H9 (cell line): ENCODE measurements around the gene BRMS1L. TPM values are rescaled to one million over a fixed set of nuclear protein-coding genes. Genes with fewer than 3 reads are reported as not detected.

Experiments used
- DNase-seq: peaks from one replicate; pipeline ENCODE4 v3.0.0-alpha.2; 2017
- H2AFZ ChIP-seq: one replicate; pipeline ENCODE4 v1.6.1; 2013; ENCODE audit warnings: mild to moderate bottlenecking, low read length, control low read depth, moderate library complexity
- H2AK5ac ChIP-seq: 2 replicates; pipeline ENCODE4 v1.6.1; 2013; ENCODE audit warnings: low read length, control low read depth, mixed read lengths; ENCODE audit not compliant: insufficient read length
- H2BK120ac ChIP-seq: one replicate; pipeline ENCODE4 v1.6.1; 2013; ENCODE audit warnings: low read depth, mild to moderate bottlenecking, low read length, control low read depth, inconsistent platforms; ENCODE audit not compliant: poor library complexity, severe bottlenecking
- H2BK12ac ChIP-seq: 2 replicates; pipeline ENCODE4 v1.6.1; 2013; ENCODE audit warnings: low read length, control low read depth, mixed read lengths, low read depth; ENCODE audit not compliant: insufficient read length
- H2BK15ac ChIP-seq: 2 replicates; pipeline ENCODE4 v1.6.1; 2013; ENCODE audit warnings: low read depth, low read length, control low read depth
- H2BK20ac ChIP-seq: one replicate; pipeline ENCODE4 v1.6.1; 2013; ENCODE audit warnings: low read depth, mild to moderate bottlenecking, low read length, control low read depth, inconsistent platforms; ENCODE audit not compliant: poor library complexity, severe bottlenecking
- H2BK5ac ChIP-seq: 2 replicates; pipeline ENCODE4 v1.6.1; 2013; ENCODE audit warnings: low read length, control low read depth, mixed read lengths; ENCODE audit not compliant: insufficient read length
- H3K14ac ChIP-seq: 2 replicates; pipeline ENCODE4 v1.6.1; 2013; ENCODE audit warnings: low read length, control low read depth; ENCODE audit not compliant: insufficient read depth
- H3K18ac ChIP-seq: 2 replicates; pipeline ENCODE4 v1.6.1; 2013; ENCODE audit warnings: low read depth, mild to moderate bottlenecking, mixed read lengths, low read length, control low read depth; ENCODE audit not compliant: insufficient read length
- H3K23ac ChIP-seq: 2 replicates; pipeline ENCODE4 v1.6.1; 2013; ENCODE audit warnings: low read length, control low read depth, mixed read lengths, low read depth; ENCODE audit not compliant: insufficient read length
- H3K23me2 ChIP-seq: 2 replicates; pipeline ENCODE4 v1.6.1; 2013; ENCODE audit warnings: low read depth, mild to moderate bottlenecking, mixed read lengths, low read length, control low read depth; ENCODE audit not compliant: insufficient read length, poor library complexity, severe bottlenecking
- H3K27ac ChIP-seq: 2 replicates; pipeline ENCODE4 v1.5.1; 2013; ENCODE audit warnings: low read length, control low read depth, mixed read lengths, low read depth; ENCODE audit not compliant: insufficient read length
- H3K27me3 ChIP-seq: 2 replicates; pipeline ENCODE4 v1.6.1; 2013; ENCODE audit warnings: low read length, control low read depth, inconsistent platforms; ENCODE audit not compliant: insufficient read depth
- H3K4ac ChIP-seq: 2 replicates; pipeline ENCODE4 v1.6.1; 2013; ENCODE audit warnings: low read depth, mild to moderate bottlenecking, control low read depth, inconsistent platforms, low read length, moderate library complexity
- H3K4me1 ChIP-seq: 2 replicates; pipeline ENCODE4 v1.6.1; 2013; ENCODE audit warnings: low read length, control low read depth, inconsistent platforms; ENCODE audit not compliant: insufficient read depth
- H3K4me2 ChIP-seq: 2 replicates; pipeline ENCODE4 v1.6.1; 2013; ENCODE audit warnings: low read length, control low read depth, mixed read lengths; ENCODE audit not compliant: insufficient read length, insufficient read depth
- H3K56ac ChIP-seq: 2 replicates; pipeline ENCODE4 v1.6.1; 2013; ENCODE audit warnings: low read depth, mild to moderate bottlenecking, mixed read lengths, low read length, control low read depth; ENCODE audit not compliant: insufficient read length
- H3K79me1 ChIP-seq: 2 replicates; pipeline ENCODE4 v1.6.1; 2013; ENCODE audit warnings: low read depth, mild to moderate bottlenecking, moderate library complexity, low read length, control low read depth, inconsistent platforms; ENCODE audit not compliant: insufficient read depth, poor library complexity, severe bottlenecking
- H3K79me2 ChIP-seq: 2 replicates; pipeline ENCODE4 v1.6.1; 2013; ENCODE audit warnings: low read length, control low read depth, inconsistent platforms; ENCODE audit not compliant: insufficient read depth
- H3K9ac ChIP-seq: 2 replicates; pipeline ENCODE4 v1.6.1; 2013; ENCODE audit warnings: low read length, control low read depth, mixed read lengths; ENCODE audit not compliant: insufficient read length; ENCODE audit errors: extremely low read depth
- H3K9me3 ChIP-seq: one replicate; pipeline ENCODE4 v1.6.1; 2013; ENCODE audit warnings: low read depth, low read length, inconsistent platforms; ENCODE audit not compliant: control insufficient read depth
- H3T11ph ChIP-seq: one replicate; pipeline ENCODE4 v1.6.1; 2013; ENCODE audit warnings: mild to moderate bottlenecking, low read length, control low read depth, inconsistent platforms
- H4K20me1 ChIP-seq: one replicate; pipeline ENCODE4 v1.6.1; 2013; ENCODE audit not compliant: control insufficient read depth, insufficient read length, insufficient read depth
- H4K5ac ChIP-seq: 2 replicates; pipeline ENCODE4 v1.6.1; 2013; ENCODE audit warnings: low read depth, mild to moderate bottlenecking, mixed read lengths, low read length, control low read depth; ENCODE audit not compliant: insufficient read length
- H4K8ac ChIP-seq: replicated peaks from 2 replicates; pipeline ENCODE4 v1.6.1; 2013; ENCODE audit warnings: low read length, control low read depth, mixed read lengths, low read depth; ENCODE audit not compliant: insufficient read length
- H4K91ac ChIP-seq: 2 replicates; pipeline ENCODE4 v1.6.1; 2013; ENCODE audit warnings: low read depth, mild to moderate bottlenecking, moderate library complexity, mixed read lengths, low read length, control low read depth; ENCODE audit not compliant: insufficient read length
- H3K27ac Mint-ChIP-seq, 3 experiments: 2 replicates in 2 of 3; 3 replicates in 1 of 3; pipeline ENCODE4 v1.8.0; 2020 to 2021; ENCODE audit warnings: mixed read lengths in 3 of 3, mild to moderate bottlenecking in 1 of 3, moderate library complexity in 1 of 3
- H3K27me3 Mint-ChIP-seq: 2 replicates; pipeline ENCODE4 v1.8.0; 2021; ENCODE audit warnings: low read depth, mild to moderate bottlenecking, moderate library complexity, mixed read lengths
- H3K36me3 Mint-ChIP-seq, 3 experiments: 2 replicates in 2 of 3; 3 replicates in 1 of 3; pipeline ENCODE4 v1.8.0; 2020 to 2021; ENCODE audit warnings: low read depth in 3 of 3, mixed read lengths in 3 of 3; ENCODE audit not compliant: insufficient read depth in 1 of 3
- H3K4me1 Mint-ChIP-seq, 2 experiments: 2 replicates each; pipeline ENCODE4 v1.8.0; 2020; ENCODE audit warnings: mixed read lengths in 2 of 2
- H3K4me3 Mint-ChIP-seq, 2 experiments: 2 replicates in 1 of 2; 3 replicates in 1 of 2; pipeline ENCODE4 v1.8.0; 2020 to 2021; ENCODE audit warnings: mild to moderate bottlenecking in 2 of 2, mixed read lengths in 2 of 2, moderate library complexity in 1 of 2
- H3K9me3 Mint-ChIP-seq, 2 experiments: 2 replicates in 1 of 2; 3 replicates in 1 of 2; pipeline ENCODE4 v1.8.0; 2020; ENCODE audit warnings: mild to moderate bottlenecking in 2 of 2, mixed read lengths in 2 of 2, moderate library complexity in 1 of 2
- WGBS: extraction: QIAGEN DNeasy Blood & Tissue Kit; methylation state at CpG from one replicate; pipeline ENCODE4 v1.1.7; 2013; ENCODE audit warnings: missing lambda C conversion rate, low lambda C conversion rate, mixed read lengths; ENCODE audit not compliant: insufficient read length; ENCODE audit errors: extremely low coverage; 5-methylcytosine and 5-hydroxymethylcytosine counted together
- total RNA-seq: library from RNA; stranded (reverse); gene quantifications from 2 replicates; pipeline ENCODE4 v1.2.1, GENCODE V29; 2021
- TF ChIP-seq, protein P1 (sequence below): fragments of 200-600 bp; sonication (generic); conservative IDR thresholded peaks from 3 replicates; pipeline ENCODE4 v1.8.0; 2021; ENCODE audit warnings: antibody characterized with exemption, mild to moderate bottlenecking

BRMS1L gene
- total RNA-seq, 1 experiment from 2014 or later: 12.9 TPM

DNA sequence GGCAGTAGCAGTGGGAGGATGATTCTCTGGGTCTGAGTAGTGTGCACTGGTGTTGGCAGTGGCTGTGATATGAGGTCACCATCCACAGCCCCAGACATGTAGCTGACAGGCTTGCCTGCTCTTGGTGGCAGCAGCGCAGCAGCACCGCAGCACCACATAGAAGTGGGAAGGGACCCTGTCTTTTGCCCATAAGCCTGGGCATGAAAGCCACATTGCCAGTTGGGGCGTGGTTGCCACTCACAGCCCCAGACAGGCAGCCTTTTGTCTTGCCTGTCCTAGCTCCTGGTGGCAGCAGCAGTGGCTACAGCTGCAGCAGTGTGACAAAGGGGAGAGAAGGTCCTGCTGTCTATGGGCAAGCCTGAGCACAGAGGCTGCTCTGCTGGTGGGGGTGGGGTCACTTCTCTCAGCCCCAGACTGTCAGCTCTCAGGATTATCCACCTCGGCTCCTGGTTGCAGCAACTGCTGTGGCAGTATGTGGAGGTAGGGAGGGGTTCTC, 71.5 kb downstream of the BRMS1L start:
- Histone ChIP-seq H3K4me1 (no peaks in the 10 kb centered on the region), H2BK120ac (no peak overlapping the region), H2BK15ac (no peak overlapping the region), H2AK5ac (no peak overlapping the region), H2BK12ac (no peak overlapping the region), H4K91ac (no peak overlapping the region), H3K23me2 (no peaks in the 10 kb centered on the region), H3K27ac (no peak overlapping the region), H2AFZ (no peak overlapping the region), H2BK5ac (no peak overlapping the region), H3K79me1 (no peaks in the 10 kb centered on the region), H3K27me3 (no peaks in the 10 kb centered on the region), H3K9me3 (no peaks in the 10 kb centered on the region), H4K8ac (no peak overlapping the region), H4K20me1 (peaks cover 3% of the 10 kb centered on the region), H3K14ac (no peak overlapping the region), H3K4me2 (no peak overlapping the region), H3T11ph (no peak overlapping the region), H3K56ac (no peak overlapping the region), H4K5ac (no peak overlapping the region), H3K23ac (no peak overlapping the region), H3K4ac (no peak overlapping the region), H3K18ac (no peak overlapping the region), H3K79me2 (no peaks in the 10 kb centered on the region), H3K9ac (no peak overlapping the region), H2BK20ac (no peak overlapping the region)
- TF ChIP-seq, protein P1, sequence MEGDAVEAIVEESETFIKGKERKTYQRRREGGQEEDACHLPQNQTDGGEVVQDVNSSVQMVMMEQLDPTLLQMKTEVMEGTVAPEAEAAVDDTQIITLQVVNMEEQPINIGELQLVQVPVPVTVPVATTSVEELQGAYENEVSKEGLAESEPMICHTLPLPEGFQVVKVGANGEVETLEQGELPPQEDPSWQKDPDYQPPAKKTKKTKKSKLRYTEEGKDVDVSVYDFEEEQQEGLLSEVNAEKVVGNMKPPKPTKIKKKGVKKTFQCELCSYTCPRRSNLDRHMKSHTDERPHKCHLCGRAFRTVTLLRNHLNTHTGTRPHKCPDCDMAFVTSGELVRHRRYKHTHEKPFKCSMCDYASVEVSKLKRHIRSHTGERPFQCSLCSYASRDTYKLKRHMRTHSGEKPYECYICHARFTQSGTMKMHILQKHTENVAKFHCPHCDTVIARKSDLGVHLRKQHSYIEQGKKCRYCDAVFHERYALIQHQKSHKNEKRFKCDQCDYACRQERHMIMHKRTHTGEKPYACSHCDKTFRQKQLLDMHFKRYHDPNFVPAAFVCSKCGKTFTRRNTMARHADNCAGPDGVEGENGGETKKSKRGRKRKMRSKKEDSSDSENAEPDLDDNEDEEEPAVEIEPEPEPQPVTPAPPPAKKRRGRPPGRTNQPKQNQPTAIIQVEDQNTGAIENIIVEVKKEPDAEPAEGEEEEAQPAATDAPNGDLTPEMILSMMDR: no peak
- peak; percentile 56 for DNase-seq
- Mint-ChIP-seq H3K27ac (no peak overlapping the region), H3K4me3 (no peak overlapping the region), H3K9me3 (no peaks in the 10 kb centered on the region; a peak in 2 of 5 replicates), H3K36me3 (no peaks in the 10 kb centered on the region), H3K4me1 (peaks cover 5 to 9% of the 10 kb centered on the region in 2 experiments), H3K27me3 (peaks cover 2% of the 10 kb centered on the region; the same call in 1 of the 2 replicates)
- whole genome bisulfite sequencing: no CpG with 5 or more reads among the region's 4 CpGs
